ENCODE measurements around the gene CACNG4.

CACNG4 gene

GRCh38 chr17:66935717-66936116, 28.8 kb upstream of the CACNG4 start:
- no peak for TF ChIP-seq CTCF (IDR thresholded peaks at IDR 0.05; ENCODE audit: low read depth, low read length)
- no peak for DNase-seq (ENCODE audit: extremely low read depth, low read depth)

GRCh38 chr17:66938656-66939055, 25.9 kb upstream of the CACNG4 start:
- DNase-seq (ENCODE audit: extremely low read depth, low read depth) = no peak
- no peak for TF ChIP-seq CTCF (IDR thresholded peaks at IDR 0.05; ENCODE audit: low read depth, low read length)

- no peak for TF ChIP-seq CTCF (IDR thresholded peaks at IDR 0.05; ENCODE audit: low read depth, low read length)
- no peak for DNase-seq (ENCODE audit: extremely low read depth, low read depth)
Observed at GRCh38 chr17:66939461-66940114, 24.9 kb upstream of the CACNG4 start.

- DNase-seq (ENCODE audit: extremely low read depth, low read depth) = no peak
- TF ChIP-seq CTCF (IDR thresholded peaks at IDR 0.05; ENCODE audit: low read depth, low read length) = no peak
Observed at GRCh38 chr17:66941249-66941648, 23.3 kb upstream of the CACNG4 start.

GRCh38 chr17:66941773-66942450, 22.6 kb upstream of the CACNG4 start:
- DNase-seq (ENCODE audit: extremely low read depth, low read depth) = no peak
- TF ChIP-seq CTCF (IDR thresholded peaks at IDR 0.05; ENCODE audit: low read depth, low read length) = no peak

GRCh38 chr17:66942451-66943264, 21.8 kb upstream of the CACNG4 start:
- no peak for DNase-seq (ENCODE audit: extremely low read depth, low read depth)
- no peak for TF ChIP-seq CTCF (IDR thresholded peaks at IDR 0.05; ENCODE audit: low read depth, low read length)

- TF ChIP-seq CTCF (IDR thresholded peaks at IDR 0.05; ENCODE audit: low read depth, low read length) = no peak
Observed at GRCh38 chr17:66943484-66943883, 21.0 kb upstream of the CACNG4 start.

More at GRCh38 chr17:66943484-66943883, 21.0 kb upstream of the CACNG4 start:
- DNase-seq (ENCODE audit: extremely low read depth, low read depth) = no peak
